HepG2 (cell line): Measurements from ENCODE around the gene IGFBP6. TPM values are rescaled to one million over a fixed set of nuclear protein-coding genes. Genes with fewer than 3 reads are reported as not detected.

Experiments
- CBX5 ChIP-seq: sonication (generic); formaldehyde crosslinking; IDR thresholded peaks from 2 replicates; pipeline ENCODE4 v1.4.0; 2020; ENCODE audit warnings: missing genetic modification reagents, borderline replicate concordance
- GFI1 ChIP-seq: sonication (generic); formaldehyde crosslinking; IDR thresholded peaks from 2 replicates; pipeline ENCODE4 v1.5.0; 2020; ENCODE audit warnings: missing genetic modification reagents, mild to moderate bottlenecking, borderline replicate concordance
- HNRNPLL ChIP-seq: fragments of 200-400 bp; formaldehyde crosslinking; IDR thresholded peaks from 2 replicates; pipeline ENCODE4 v1.6.1; 2017; ENCODE audit warnings: mild to moderate bottlenecking, low read depth, low read length; ENCODE audit not compliant: poor library complexity, severe bottlenecking
- HNRNPUL1 ChIP-seq: fragments of 200-400 bp; formaldehyde crosslinking; IDR thresholded peaks from 2 replicates; pipeline ENCODE4 v1.6.1; 2017; ENCODE audit warnings: low read depth, mild to moderate bottlenecking, low read length, moderate library complexity
- IKZF1 ChIP-seq: fragments of 450-650 bp; IDR thresholded peaks from 2 replicates; pipeline ENCODE4 v1.7.1; 2016
- KLF11 ChIP-seq: IDR thresholded peaks from 2 replicates; pipeline ENCODE4 v1.6.1; 2016; ENCODE audit warnings: missing compliant biosample characterization
- NRL ChIP-seq: sonication (generic); formaldehyde crosslinking; IDR thresholded peaks from 2 replicates; pipeline ENCODE4 v1.5.0; 2020; ENCODE audit warnings: missing genetic modification reagents, mild to moderate bottlenecking, moderate library complexity, borderline replicate concordance
- POGK ChIP-seq: sonication (generic); formaldehyde crosslinking; conservative IDR thresholded peaks from 2 replicates; pipeline ENCODE4 v1.8.0; 2022; ENCODE audit warnings: mild to moderate bottlenecking, moderate library complexity, missing genetic modification reagents
- POGZ ChIP-seq: sonication (generic); formaldehyde crosslinking; IDR thresholded peaks from 2 replicates; pipeline ENCODE4 v1.4.0; 2020; ENCODE audit warnings: mild to moderate bottlenecking, missing genetic modification reagents
- TRAFD1 ChIP-seq: sonication (generic); formaldehyde crosslinking; IDR thresholded peaks from 2 replicates; pipeline ENCODE4 v1.5.1; 2020; ENCODE audit warnings: missing genetic modification reagents, mild to moderate bottlenecking, borderline replicate concordance
- ZBTB7A ChIP-seq: sonication (generic); formaldehyde crosslinking; IDR thresholded peaks from 2 replicates; pipeline ENCODE4 v1.8.0; 2022; ENCODE audit warnings: mild to moderate bottlenecking, missing genetic modification reagents
- ZNF124 ChIP-seq: sonication (generic); formaldehyde crosslinking; IDR thresholded peaks from 2 replicates; pipeline ENCODE4 v1.4.0; 2020; ENCODE audit warnings: missing genetic modification reagents
- ZNF496 ChIP-seq: sonication (generic); formaldehyde crosslinking; IDR thresholded peaks from 2 replicates; pipeline ENCODE4 v1.8.1; 2023; ENCODE audit warnings: mild to moderate bottlenecking, moderate library complexity, missing genetic modification reagents; ENCODE audit not compliant: insufficient replicate concordance
- ZNF547 ChIP-seq: sonication (generic); formaldehyde crosslinking; IDR thresholded peaks from 2 replicates; pipeline ENCODE4 v1.5.1; 2020; ENCODE audit warnings: mild to moderate bottlenecking, missing genetic modification reagents
- ZNF572 ChIP-seq: sonication (generic); formaldehyde crosslinking; IDR thresholded peaks from 2 replicates; pipeline ENCODE4 v1.5.1; 2020; ENCODE audit warnings: mild to moderate bottlenecking, missing genetic modification reagents
- ZNF580 ChIP-seq: IDR thresholded peaks from 2 replicates; pipeline ENCODE4 v1.6.1; 2016; ENCODE audit warnings: low read depth, borderline replicate concordance
- polyA plus RNA-seq, 8 experiments: library from polyadenylated mRNA; depleted of rRNA in 3 of 8; stranded (reverse) in 7 of 8; unstranded in 1 of 8; fragments of >200 nt; fragmentation: Illumina TruSeq in 4 of 8; extraction: Trizol in 4 of 8; gene quantifications; 2 replicates each; pipeline versions ENCODE4 v1.2.1 to v1.2.3, GENCODE V29; 2011 to 2016; ENCODE audit warnings: low read depth in 4 of 8, missing spikeins in 1 of 8, mixed read lengths in 1 of 8; ENCODE audit not compliant: insufficient read depth in 1 of 8
- total RNA-seq, 5 experiments: library from RNA; depleted of rRNA; stranded (reverse); fragments of >200 nt; fragmentation: Illumina TruSeq; extraction: Trizol; gene quantifications; 2 replicates each; pipeline ENCODE4 v1.2.3, GENCODE V29; 2016; ENCODE audit warnings: low read depth in 1 of 5
- TF ChIP-seq, protein P1 (sequence below): sonication (generic); formaldehyde crosslinking; IDR thresholded peaks from 2 replicates; pipeline ENCODE4 v1.5.0; 2020; ENCODE audit warnings: mild to moderate bottlenecking, missing genetic modification reagents
- TF ChIP-seq, protein P2 (sequence below): sonication (generic); formaldehyde crosslinking; conservative IDR thresholded peaks from 2 replicates; pipeline ENCODE4 v1.4.0; 2020; ENCODE audit warnings: missing genetic modification reagents
- TF ChIP-seq, protein P3 (sequence below): sonication (generic); formaldehyde crosslinking; IDR thresholded peaks from 2 replicates; pipeline ENCODE4 v1.4.0; 2020; ENCODE audit warnings: low read depth, mild to moderate bottlenecking, missing genetic modification reagents

Gene IGFBP6
- total and polyA plus RNA-seq, 2 of the 13 experiments (the other 11 are each of a cell fraction or from before 2014, with no cell fraction given): 3.9 to 25.2 TPM

DNA sequence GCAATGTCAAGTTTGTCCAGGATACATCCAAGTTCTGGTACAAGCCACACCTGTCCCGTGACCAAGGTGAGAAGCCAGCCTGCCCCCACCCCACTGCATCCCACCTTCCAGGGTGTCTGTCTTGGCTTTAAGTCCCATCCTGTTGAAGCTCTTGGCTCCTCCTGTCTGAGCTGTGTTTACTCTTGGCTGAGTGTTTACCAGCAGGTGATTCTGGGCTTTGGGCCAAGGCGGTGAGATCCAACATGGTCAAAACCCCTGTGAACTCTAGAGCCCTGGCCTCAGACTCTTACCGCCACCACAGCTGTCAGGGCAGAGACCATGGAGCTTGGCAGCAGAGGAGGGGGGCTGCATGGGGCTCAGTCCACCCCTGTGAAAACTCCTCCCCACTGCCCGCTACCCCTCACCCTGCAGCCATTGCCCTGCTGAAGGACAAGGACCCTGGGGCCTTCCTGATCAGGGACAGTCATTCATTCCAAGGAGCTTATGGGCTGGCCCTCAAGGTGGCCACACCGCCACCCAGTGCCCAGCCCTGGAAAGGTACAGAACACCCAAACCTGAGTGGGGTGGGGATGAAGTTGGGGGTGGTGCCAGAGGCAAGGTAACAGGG, 36.0 kb upstream of the IGFBP6 start (continued):
- TF ChIP-seq TRAFD1 (CRISPR knock-in tag) (no peak), ZNF580 (CRISPR knock-in tag) (peak; percentile 71; the same call in 1 of the 2 replicates), GFI1 (peak; percentile 62; the same call in 1 of the 2 replicates), NRL (CRISPR knock-in tag) (no peak), ZBTB7A (CRISPR knock-in tag) (no peak), HNRNPLL (no peak), HNRNPUL1 (no peak), ZNF496 (no peak), KLF11 (peak; percentile 76; the same call in 1 of the 2 replicates), IKZF1 (no peak), ZNF124 (CRISPR knock-in tag) (no peak), ZNF572 (CRISPR knock-in tag) (0 out of 2 replicates have a peak, but pooled peaks have one; percentile 33), CBX5 (CRISPR knock-in tag) (no peak), ZNF547 (CRISPR knock-in tag) (no peak), POGZ (CRISPR knock-in tag) (no peak), POGK (CRISPR knock-in tag) (no peak)
- TF ChIP-seq, protein P1, sequence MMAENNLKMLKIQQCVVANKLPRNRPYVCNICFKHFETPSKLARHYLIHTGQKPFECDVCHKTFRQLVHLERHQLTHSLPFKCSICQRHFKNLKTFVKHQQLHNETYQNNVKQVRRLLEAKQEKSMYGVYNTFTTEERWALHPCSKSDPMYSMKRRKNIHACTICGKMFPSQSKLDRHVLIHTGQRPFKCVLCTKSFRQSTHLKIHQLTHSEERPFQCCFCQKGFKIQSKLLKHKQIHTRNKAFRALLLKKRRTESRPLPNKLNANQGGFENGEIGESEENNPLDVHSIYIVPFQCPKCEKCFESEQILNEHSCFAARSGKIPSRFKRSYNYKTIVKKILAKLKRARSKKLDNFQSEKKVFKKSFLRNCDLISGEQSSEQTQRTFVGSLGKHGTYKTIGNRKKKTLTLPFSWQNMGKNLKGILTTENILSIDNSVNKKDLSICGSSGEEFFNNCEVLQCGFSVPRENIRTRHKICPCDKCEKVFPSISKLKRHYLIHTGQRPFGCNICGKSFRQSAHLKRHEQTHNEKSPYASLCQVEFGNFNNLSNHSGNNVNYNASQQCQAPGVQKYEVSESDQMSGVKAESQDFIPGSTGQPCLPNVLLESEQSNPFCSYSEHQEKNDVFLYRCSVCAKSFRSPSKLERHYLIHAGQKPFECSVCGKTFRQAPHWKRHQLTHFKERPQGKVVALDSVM: peak; percentile 65
- TF ChIP-seq, protein P2, sequence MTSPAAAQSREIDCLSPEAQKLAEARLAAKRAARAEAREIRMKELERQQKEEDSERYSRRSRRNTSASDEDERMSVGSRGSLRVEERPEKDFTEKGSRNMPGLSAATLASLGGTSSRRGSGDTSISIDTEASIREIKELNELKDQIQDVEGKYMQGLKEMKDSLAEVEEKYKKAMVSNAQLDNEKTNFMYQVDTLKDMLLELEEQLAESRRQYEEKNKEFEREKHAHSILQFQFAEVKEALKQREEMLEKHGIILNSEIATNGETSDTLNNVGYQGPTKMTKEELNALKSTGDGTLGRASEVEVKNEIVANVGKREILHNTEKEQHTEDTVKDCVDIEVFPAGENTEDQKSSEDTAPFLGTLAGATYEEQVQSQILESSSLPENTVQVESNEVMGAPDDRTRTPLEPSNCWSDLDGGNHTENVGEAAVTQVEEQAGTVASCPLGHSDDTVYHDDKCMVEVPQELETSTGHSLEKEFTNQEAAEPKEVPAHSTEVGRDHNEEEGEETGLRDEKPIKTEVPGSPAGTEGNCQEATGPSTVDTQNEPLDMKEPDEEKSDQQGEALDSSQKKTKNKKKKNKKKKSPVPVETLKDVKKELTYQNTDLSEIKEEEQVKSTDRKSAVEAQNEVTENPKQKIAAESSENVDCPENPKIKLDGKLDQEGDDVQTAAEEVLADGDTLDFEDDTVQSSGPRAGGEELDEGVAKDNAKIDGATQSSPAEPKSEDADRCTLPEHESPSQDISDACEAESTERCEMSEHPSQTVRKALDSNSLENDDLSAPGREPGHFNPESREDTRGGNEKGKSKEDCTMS (CRISPR knock-in tag): no peak
- TF ChIP-seq, protein P3, sequence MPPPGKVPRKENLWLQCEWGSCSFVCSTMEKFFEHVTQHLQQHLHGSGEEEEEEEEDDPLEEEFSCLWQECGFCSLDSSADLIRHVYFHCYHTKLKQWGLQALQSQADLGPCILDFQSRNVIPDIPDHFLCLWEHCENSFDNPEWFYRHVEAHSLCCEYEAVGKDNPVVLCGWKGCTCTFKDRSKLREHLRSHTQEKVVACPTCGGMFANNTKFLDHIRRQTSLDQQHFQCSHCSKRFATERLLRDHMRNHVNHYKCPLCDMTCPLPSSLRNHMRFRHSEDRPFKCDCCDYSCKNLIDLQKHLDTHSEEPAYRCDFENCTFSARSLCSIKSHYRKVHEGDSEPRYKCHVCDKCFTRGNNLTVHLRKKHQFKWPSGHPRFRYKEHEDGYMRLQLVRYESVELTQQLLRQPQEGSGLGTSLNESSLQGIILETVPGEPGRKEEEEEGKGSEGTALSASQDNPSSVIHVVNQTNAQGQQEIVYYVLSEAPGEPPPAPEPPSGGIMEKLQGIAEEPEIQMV (CRISPR knock-in tag): no peak
